LNCaP clone FGC (cell line): ENCODE measurements around the gene HDLBP.

Experiments used
- DNase-seq: peaks from one replicate; pipeline ENCODE4 v3.0.0-alpha.2; 2011; ENCODE audit warnings: low read depth
- H3K4me3 ChIP-seq: 2 replicates; pipeline ENCODE4 v1.5.1; 2011; ENCODE audit warnings: mild to moderate bottlenecking, low read depth, low read length, control low read depth
- CTCF ChIP-seq: IDR thresholded peaks from 2 replicates; pipeline ENCODE4 v1.5.1; 2012; ENCODE audit warnings: mild to moderate bottlenecking; ENCODE audit not compliant: control insufficient read depth, insufficient read depth; ENCODE audit errors: extremely low read depth

The HDLBP gene

DNA sequence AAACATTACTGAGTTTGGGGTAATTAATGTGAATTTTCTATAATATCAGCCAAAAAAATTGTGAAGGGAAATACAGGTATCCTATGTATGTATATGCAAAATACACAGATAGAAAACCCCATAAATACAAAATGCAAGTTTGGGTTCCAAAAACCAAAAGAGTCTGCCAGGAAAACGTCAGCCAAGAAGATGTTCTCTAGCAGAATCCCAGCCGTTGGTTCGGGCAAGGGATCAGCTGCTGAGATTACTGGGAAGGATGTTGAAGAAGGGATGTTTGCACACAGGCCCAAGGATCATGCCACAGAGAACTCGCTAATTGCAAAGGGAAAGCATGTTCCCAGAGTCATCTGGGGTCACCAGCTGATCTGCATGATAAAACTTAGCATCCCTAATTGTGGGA lies 136.5 kb downstream of the HDLBP start:
- no peak for DNase-seq
- no peak for TF ChIP-seq CTCF
- no peak overlapping the region for H3K4me3 ChIP-seq

DNA sequence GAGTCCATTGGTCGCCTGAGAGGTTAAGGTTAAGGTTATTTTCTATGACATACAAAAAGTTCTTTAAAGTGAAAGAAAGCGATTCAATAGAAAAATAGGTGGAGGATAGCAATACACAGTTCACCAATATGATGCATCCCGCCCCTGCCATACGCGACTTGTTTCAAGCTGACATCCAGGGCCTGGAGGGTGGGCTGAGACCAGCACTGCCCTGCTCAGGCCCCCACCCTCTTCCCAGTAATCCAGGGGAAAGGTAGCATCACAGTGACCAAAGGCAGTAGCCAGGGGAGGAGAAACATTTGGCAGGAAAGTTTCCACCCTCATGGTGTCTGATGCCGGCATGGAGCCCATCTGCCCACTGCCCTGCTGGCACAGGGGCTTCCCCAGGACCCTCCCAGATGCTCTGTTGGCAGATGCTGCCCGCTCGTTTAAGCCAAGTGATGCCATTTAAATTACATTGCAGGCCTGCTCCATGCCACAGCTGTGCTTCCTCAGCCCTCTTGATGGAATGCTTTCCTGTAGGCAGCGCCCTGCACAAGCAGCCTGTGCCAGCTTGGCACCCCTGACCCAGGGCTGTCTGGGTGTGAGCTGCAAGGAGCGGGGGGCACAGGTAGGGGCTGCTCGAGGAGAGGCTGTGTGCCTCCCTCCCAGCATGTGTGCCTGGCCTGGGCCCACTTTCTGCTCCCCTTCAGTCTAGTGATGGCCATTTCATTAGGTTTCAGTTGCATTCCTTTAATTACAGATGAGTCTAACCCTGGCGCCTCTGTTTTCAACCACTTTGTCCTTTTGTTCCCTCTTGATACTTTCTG lies 137.7 kb downstream of the HDLBP start:
- DNase-seq, result no peak
- H3K4me3 ChIP-seq, result no peak overlapping the region
- TF ChIP-seq CTCF, result no peak
